Fibroblast of lung (primary cell): ENCODE measurements around the gene HK3. TPM values are rescaled to one million over a fixed set of nuclear protein-coding genes. Genes with fewer than 3 reads are reported as not detected.

Source experiments
- DNase-seq, 2 donors: peaks; one replicate each; pipeline versions ENCODE4 v3.0.0 to v3.0.0-alpha.2; 2010; ENCODE audit warnings: low read depth in 2 of 2
- H2AFZ ChIP-seq: 2 replicates; pipeline ENCODE4 v1.5.1; 2012; ENCODE audit warnings: low read length, control low read depth, inconsistent platforms
- H3K27ac ChIP-seq: 2 replicates; pipeline ENCODE4 v1.5.1; 2011; ENCODE audit warnings: low read length, control low read depth; ENCODE audit not compliant: insufficient read depth
- H3K27me3 ChIP-seq: 2 replicates; pipeline ENCODE4 v1.5.1; 2011; ENCODE audit warnings: mild to moderate bottlenecking, low read length; ENCODE audit not compliant: control insufficient read depth, insufficient read depth
- H3K36me3 ChIP-seq: 2 replicates; pipeline ENCODE4 v1.5.1; 2011; ENCODE audit warnings: low read length; ENCODE audit not compliant: control insufficient read depth, insufficient read depth
- H3K4me1 ChIP-seq: 2 replicates; pipeline ENCODE4 v1.5.1; 2011; ENCODE audit warnings: low read length; ENCODE audit not compliant: control insufficient read depth, insufficient read depth; ENCODE audit errors: extremely low read depth
- H3K4me2 ChIP-seq: 2 replicates; pipeline ENCODE4 v1.5.1; 2011; ENCODE audit warnings: low read length, control low read depth; ENCODE audit not compliant: insufficient read depth; ENCODE audit errors: extremely low read depth
- H3K4me3 ChIP-seq, 4 experiments: fragments of 200-600 bp in 1 of 4; sonication (generic) in 1 of 4; replicated peaks in 1 of 4; 2 replicates each; pipeline ENCODE4 v1.5.1; 2011 to 2016; ENCODE audit warnings: low read length in 4 of 4, low read depth in 3 of 4, mild to moderate bottlenecking in 3 of 4, control low read depth in 2 of 4, inconsistent platforms in 1 of 4, mixed read lengths in 1 of 4; ENCODE audit not compliant: insufficient read depth in 1 of 4; ENCODE audit errors: control extremely low read depth in 1 of 4
- H3K79me2 ChIP-seq: 2 replicates; pipeline ENCODE4 v1.5.1; 2012; ENCODE audit warnings: mild to moderate bottlenecking, low read length, inconsistent platforms; ENCODE audit not compliant: control insufficient read depth, insufficient read depth
- H3K9ac ChIP-seq: 2 replicates; pipeline ENCODE4 v1.5.1; 2011; ENCODE audit warnings: mild to moderate bottlenecking, low read length, control low read depth; ENCODE audit not compliant: insufficient read depth
- H3K9me3 ChIP-seq: 2 replicates; pipeline ENCODE4 v1.5.1; 2012; ENCODE audit warnings: low read depth, low read length; ENCODE audit not compliant: control insufficient read depth, insufficient read depth
- H4K20me1 ChIP-seq: 2 replicates; pipeline ENCODE4 v1.5.1; 2011; ENCODE audit warnings: low read length; ENCODE audit not compliant: control insufficient read depth, insufficient read depth; ENCODE audit errors: extremely low read depth
- CTCF ChIP-seq, 2 donors: IDR thresholded peaks in 1 of 2; conservative IDR thresholded peaks in 1 of 2; 1 replicate in 1 of 2; 2 replicates in 1 of 2; pipeline ENCODE4 v1.5.1; 2011 to 2012; ENCODE audit warnings: low read length in 2 of 2, control low read depth in 1 of 2, inconsistent platforms in 1 of 2, low read depth in 1 of 2, mild to moderate bottlenecking in 1 of 2
- EZH2 ChIP-seq: IDR thresholded peaks from 2 replicates; pipeline ENCODE4 v1.5.1; 2012; ENCODE audit warnings: low read length, control low read depth, mild to moderate bottlenecking; ENCODE audit errors: missing control alignments
- polyA plus RNA-seq, 2 donors: library from polyadenylated mRNA; depleted of rRNA in 1 of 2; stranded (reverse) in 1 of 2; unstranded in 1 of 2; fragments of >200 nt; gene quantifications; 2 replicates each; pipeline ENCODE4 v1.2.1, GENCODE V29; 2011 to 2012; ENCODE audit warnings: missing spikeins in 1 of 2
- total RNA-seq: library from RNA; depleted of rRNA; stranded (reverse); fragments of >200 nt; gene quantifications from 2 replicates; pipeline ENCODE4 v1.2.1, GENCODE V29; 2014

The HK3 gene
- total and polyA plus RNA-seq, 2 donors (not counting 1 experiment from before 2014, with no cell fraction given): not detected

GRCh38 chr5:176831425-176831824, 67.7 kb downstream of the HK3 start:
- DNase-seq: no peak
- TF ChIP-seq EZH2: no peak
- no peak for TF ChIP-seq CTCF (conservative IDR thresholded peaks at IDR 0.05 in 1 of 2, IDR thresholded peaks at IDR 0.05 in 1 of 2; ENCODE audit: low read depth in 1 of 2, low read length in 2 of 2)
- no peaks in the 10 kb centered on the region for H3K9me3 ChIP-seq

DNA sequence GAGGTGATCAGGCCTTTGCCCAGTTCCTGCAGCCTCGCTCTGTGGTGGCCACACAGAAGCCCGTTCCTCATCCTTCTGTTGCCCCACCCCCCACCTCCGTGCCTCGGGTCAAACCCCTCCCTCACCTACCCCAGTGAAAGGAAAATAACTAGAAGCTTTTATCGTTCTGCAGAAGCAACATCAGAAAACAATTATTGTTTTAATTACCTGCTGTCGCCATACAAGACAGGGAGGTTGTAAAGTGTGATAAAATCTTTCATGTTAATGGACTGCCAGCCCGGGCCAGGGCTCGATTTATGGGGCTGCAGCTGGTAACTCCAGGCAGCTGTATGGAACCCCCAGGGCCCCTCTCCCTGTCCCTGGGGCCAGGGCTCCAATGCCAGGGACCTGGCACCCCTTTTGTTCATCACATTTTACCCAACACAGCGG, 68.1 kb downstream of the HK3 start:
- no peak for DNase-seq
- Histone ChIP-seq H3K4me3 (no peak overlapping the region), H3K9me3 (no peaks in the 10 kb centered on the region), H3K4me1 (no peaks in the 10 kb centered on the region), H4K20me1 (no peaks in the 10 kb centered on the region), H3K27me3 (no peaks in the 10 kb centered on the region), H3K4me2 (no peak overlapping the region), H3K9ac (no peak overlapping the region), H3K79me2 (no peaks in the 10 kb centered on the region), H2AFZ (no peak overlapping the region), H3K27ac (no peak overlapping the region), H3K36me3 (no peaks in the 10 kb centered on the region)
- TF ChIP-seq CTCF (conservative IDR thresholded peaks at IDR 0.05 in 1 of 2, IDR thresholded peaks at IDR 0.05 in 1 of 2; ENCODE audit: low read depth in 1 of 2, low read length in 2 of 2): no peak
- no peak for TF ChIP-seq EZH2

More at GRCh38 chr5:176831425-176831824, 67.7 kb downstream of the HK3 start:
- Histone ChIP-seq H3K4me1 (no peaks in the 10 kb centered on the region), H3K27ac (no peak overlapping the region), H3K27me3 (no peaks in the 10 kb centered on the region), H3K4me2 (no peak overlapping the region), H3K36me3 (no peaks in the 10 kb centered on the region), H3K79me2 (no peaks in the 10 kb centered on the region), H4K20me1 (no peaks in the 10 kb centered on the region), H3K4me3 (no peak overlapping the region), H2AFZ (no peak overlapping the region), H3K9ac (no peak overlapping the region)

Other genes with a start within 250 kb of the HK3 start
- gene UNC5A, start 88.8 kb downstream of the HK3 start, total RNA-seq: not detected in 2 replicates
- 0.01 TPM in 1 of 2 replicates, not detected in the other for gene UNC5A, start 88.8 kb downstream of the HK3 start, polyA plus RNA-seq
- gene UIMC1, start 107.4 kb upstream of the HK3 start, total RNA-seq: 36.2 and 36.7 TPM in 2 replicates
- gene UIMC1, start 107.4 kb upstream of the HK3 start, polyA plus RNA-seq: 19.4 and 22.4 TPM in 2 replicates
- 12.8 and 14.9 TPM in 2 replicates for gene ZNF346, start 123.3 kb upstream of the HK3 start, total RNA-seq
- gene ZNF346, start 123.3 kb upstream of the HK3 start, polyA plus RNA-seq: 11.9 and 14.0 TPM in 2 replicates
- 12.6 and 13.6 TPM in 2 replicates for gene FGFR4, start 187.6 kb upstream of the HK3 start, total RNA-seq
- 5.6 and 28.4 TPM in 2 replicates for gene FGFR4, start 187.6 kb upstream of the HK3 start, polyA plus RNA-seq
- gene NSD1, start 234.4 kb upstream of the HK3 start, total RNA-seq: 36.0 and 52.8 TPM in 2 replicates
- 16.5 and 19.3 TPM in 2 replicates for gene NSD1, start 234.4 kb upstream of the HK3 start, polyA plus RNA-seq